HFFc6 (cell line): ENCODE data around the gene RSPH6A. TPM values are rescaled to one million over a fixed set of nuclear protein-coding genes. Genes with fewer than 3 reads are reported as not detected.

Experiments used
- DNase-seq: peaks from one replicate; pipeline ENCODE4 v3.0.0-alpha.2; 2018
- H3K27ac Mint-ChIP-seq: 2 replicates; pipeline ENCODE4 v1.8.0; 2020; ENCODE audit warnings: mild to moderate bottlenecking, mixed read lengths
- H3K27me3 Mint-ChIP-seq: 2 replicates; pipeline ENCODE4 v1.8.0; 2021; ENCODE audit warnings: mild to moderate bottlenecking, moderate library complexity, mixed read lengths; ENCODE audit not compliant: insufficient read depth
- H3K36me3 Mint-ChIP-seq: 2 replicates; pipeline ENCODE4 v1.8.0; 2021; ENCODE audit warnings: low read depth, mixed read lengths
- H3K4me1 Mint-ChIP-seq: 2 replicates; pipeline ENCODE4 v1.8.0; 2020; ENCODE audit warnings: low read depth, mixed read lengths
- H3K4me3 Mint-ChIP-seq: 2 replicates; pipeline ENCODE4 v1.8.0; 2020; ENCODE audit warnings: mild to moderate bottlenecking, moderate library complexity, mixed read lengths
- H3K9me3 Mint-ChIP-seq: 2 replicates; pipeline ENCODE4 v1.8.0; 2020; ENCODE audit warnings: mild to moderate bottlenecking, mixed read lengths
- total RNA-seq, 6 experiments: library from RNA; stranded (reverse); fragmentation: NEBNext Ultra II Directional; extraction: Animal tissue kit (Norgen Biotek cat#: 25700); gene quantifications; 2 replicates in 1 of 6; 3 replicates in 5 of 6; pipeline ENCODE4 v1.2.3, GENCODE V29; 2021
- TF ChIP-seq, protein P1 (sequence below): fragments of 200-600 bp; sonication (generic); IDR thresholded peaks from 2 replicates; pipeline ENCODE4 v1.5.0; 2021; ENCODE audit warnings: antibody characterized with exemption, mild to moderate bottlenecking

RSPH6A gene
- total RNA-seq, 6 experiments from 2014 or later: 0.07 TPM; not detected in 5

DNA sequence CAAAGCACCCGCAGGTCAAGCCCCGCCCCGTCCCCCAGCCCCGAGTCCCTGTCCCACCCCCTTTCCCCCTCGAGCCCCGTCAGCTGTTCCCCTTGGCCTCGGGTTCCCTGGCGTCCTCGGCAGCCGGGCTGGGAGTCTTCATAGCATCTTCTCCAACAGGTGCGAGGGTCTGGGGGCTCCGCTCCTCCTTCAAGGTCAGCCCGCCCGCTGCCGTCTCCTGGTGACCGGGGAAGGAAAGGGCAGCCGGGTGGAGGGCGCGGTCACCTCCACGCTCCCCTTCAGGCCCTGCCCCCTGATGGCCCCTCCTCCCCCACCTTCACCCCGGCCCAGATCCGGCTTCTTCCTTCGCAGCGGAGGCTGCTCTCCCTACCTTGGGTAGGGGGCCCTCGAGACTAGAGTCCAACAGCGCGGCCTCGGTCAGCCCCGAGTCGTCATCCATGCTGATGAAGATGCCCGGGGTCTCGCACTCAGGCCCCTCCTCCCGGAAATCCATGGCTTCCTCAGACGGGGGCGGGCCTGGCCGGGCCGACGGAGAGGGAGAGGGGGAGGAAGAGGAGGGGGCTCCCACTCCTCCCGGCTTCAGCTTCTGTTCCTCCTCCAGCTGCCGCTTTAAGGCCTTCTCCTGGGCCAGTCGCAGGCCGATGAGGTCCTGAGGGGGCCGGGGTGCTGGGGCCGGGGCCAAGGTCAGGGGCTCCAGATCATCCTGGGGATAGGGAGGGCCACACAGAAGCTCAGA is 541 bp upstream of the RSPH6A start:
- no peaks in the 10 kb centered on the region for H3K9me3 Mint-ChIP-seq
- H3K27me3 Mint-ChIP-seq: peaks cover 3% of the 10 kb centered on the region
- H3K36me3 Mint-ChIP-seq: peaks cover 6% of the 10 kb centered on the region; the same call in 1 of the 2 replicates
- H3K27ac Mint-ChIP-seq: no peak overlapping the region
- peaks cover 9% of the 10 kb centered on the region for H3K4me1 Mint-ChIP-seq
- no peak for DNase-seq
- TF ChIP-seq, protein P1, sequence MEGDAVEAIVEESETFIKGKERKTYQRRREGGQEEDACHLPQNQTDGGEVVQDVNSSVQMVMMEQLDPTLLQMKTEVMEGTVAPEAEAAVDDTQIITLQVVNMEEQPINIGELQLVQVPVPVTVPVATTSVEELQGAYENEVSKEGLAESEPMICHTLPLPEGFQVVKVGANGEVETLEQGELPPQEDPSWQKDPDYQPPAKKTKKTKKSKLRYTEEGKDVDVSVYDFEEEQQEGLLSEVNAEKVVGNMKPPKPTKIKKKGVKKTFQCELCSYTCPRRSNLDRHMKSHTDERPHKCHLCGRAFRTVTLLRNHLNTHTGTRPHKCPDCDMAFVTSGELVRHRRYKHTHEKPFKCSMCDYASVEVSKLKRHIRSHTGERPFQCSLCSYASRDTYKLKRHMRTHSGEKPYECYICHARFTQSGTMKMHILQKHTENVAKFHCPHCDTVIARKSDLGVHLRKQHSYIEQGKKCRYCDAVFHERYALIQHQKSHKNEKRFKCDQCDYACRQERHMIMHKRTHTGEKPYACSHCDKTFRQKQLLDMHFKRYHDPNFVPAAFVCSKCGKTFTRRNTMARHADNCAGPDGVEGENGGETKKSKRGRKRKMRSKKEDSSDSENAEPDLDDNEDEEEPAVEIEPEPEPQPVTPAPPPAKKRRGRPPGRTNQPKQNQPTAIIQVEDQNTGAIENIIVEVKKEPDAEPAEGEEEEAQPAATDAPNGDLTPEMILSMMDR: no peak
- no peak overlapping the region for H3K4me3 Mint-ChIP-seq

DNA sequence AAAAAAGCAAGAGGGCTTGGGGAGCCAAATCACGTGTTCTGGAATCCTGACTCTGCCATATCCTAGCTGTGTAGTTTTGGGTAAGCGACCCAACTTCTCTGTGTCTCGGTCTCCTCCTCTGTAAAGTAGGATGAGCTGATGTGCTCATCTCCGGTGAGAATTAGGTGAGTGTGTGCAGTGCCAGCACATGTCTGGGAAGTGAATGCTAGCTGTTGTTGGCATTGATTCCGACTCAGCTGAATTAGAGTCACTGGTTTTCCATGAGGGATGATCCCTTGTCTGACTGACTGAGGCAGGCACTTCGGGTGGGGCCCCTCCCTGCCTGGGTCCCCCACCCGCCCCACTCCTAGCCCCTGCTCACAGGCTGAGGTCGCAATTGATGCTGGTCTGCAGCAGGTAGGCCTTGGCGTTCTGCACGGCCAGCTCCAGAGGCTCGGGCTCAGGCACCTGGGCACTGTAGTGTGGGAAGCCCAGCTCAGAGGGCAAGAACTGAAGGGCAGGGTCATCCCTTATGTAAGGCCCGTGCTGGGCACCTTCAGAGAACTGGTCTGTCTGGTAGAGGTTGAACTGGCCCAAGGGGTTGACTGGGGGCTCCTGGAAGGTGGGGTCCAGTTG is 835 bp downstream of the RSPH6A start:
- TF ChIP-seq, protein P1: no peak
- H3K36me3 Mint-ChIP-seq: peaks cover 6% of the 10 kb centered on the region; the same call in 1 of the 2 replicates
- H3K4me1 Mint-ChIP-seq: peaks cover 23% of the 10 kb centered on the region
- H3K9me3 Mint-ChIP-seq: no peaks in the 10 kb centered on the region
- DNase-seq: no peak
- H3K4me3 Mint-ChIP-seq: no peak overlapping the region
- H3K27me3 Mint-ChIP-seq: peaks cover 4% of the 10 kb centered on the region
- H3K27ac Mint-ChIP-seq: no peak overlapping the region

DNA sequence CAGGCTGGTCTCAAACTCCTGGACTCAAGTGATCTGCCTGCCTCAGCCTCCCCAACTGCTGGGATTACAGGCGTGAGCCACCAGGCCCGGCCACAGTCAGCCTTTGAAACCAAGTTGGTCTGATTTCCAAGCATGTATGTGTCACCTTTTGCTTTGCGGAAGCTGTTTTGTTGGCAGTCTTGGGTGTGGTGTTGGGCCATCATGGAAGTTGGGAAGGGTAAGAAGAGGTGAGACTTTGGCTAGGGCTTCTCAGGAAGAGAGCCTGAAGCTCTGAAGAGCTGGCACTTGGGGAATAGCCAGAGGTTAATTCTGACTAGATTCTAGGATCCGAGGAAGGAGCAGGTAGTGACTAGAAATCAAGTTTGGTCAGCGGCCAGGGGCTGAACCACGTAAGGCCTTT is 2.8 kb downstream of the RSPH6A start:
- Mint-ChIP-seq H3K4me3 (no peak overlapping the region), H3K27me3 (peaks cover 3% of the 10 kb centered on the region), H3K9me3 (no peaks in the 10 kb centered on the region), H3K4me1 (peaks cover 20% of the 10 kb centered on the region), H3K27ac (peak overlapping the region; percentile 42; the same call in 1 of the 2 replicates), H3K36me3 (peaks cover 6% of the 10 kb centered on the region; the same call in 1 of the 2 replicates)
- DNase-seq: no peak
- TF ChIP-seq, protein P1: no peak

DNA sequence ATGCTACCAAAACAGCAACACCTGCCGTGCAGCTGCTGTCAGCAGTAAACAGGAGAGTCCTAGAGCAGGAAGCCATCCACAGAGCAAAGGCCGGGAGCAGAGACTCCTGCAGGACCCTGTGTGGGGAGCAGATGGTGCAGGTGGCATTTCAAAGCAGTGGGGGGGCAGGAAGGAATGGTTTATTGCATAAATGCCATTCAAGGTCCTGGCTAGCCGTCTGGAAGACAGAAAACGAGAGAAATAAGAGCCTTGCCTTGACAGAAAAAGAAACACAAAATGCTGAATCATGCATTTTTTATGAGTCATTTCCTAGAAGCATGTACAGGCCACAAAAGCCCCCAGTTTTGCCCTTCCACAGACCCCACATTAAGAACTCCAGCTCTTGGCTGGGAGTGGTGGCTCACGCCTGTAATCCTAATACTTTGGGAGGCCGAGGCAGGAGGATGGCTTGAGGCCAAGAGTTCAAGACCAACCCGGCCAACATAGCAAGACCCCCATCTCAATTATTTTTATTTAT is 5.4 kb downstream of the RSPH6A start:
- H3K9me3 Mint-ChIP-seq: peaks cover 5% of the 10 kb centered on the region; the same call in 1 of the 2 replicates

DNA sequence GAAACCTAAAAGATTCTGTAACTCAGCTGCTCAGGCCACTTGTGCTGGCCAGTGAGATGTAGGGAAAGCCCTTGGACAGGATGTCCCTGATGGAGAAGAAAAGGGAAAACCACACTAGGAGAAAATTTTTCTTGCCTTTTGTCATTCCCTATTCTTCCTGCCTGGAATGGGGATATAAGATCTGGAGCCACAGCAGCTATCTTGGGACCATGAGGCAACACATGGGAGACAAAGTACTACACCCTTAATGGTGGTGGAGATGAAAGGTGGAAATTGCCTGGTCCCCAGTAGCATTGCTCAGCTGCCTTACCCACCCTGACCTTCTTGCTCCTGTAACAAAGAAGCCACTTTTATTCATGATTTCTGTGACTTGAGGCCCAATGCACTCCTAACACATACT is 9.4 kb downstream of the RSPH6A start:
- H3K36me3 Mint-ChIP-seq: 0 out of 2 replicates have a peak, but pooled peaks cover 6% of the 10 kb centered on the region
- H3K9me3 Mint-ChIP-seq: peaks cover 5% of the 10 kb centered on the region; the same call in 1 of the 2 replicates
- peak overlapping the region; percentile 15; the same call in 1 of the 2 replicates for H3K27ac Mint-ChIP-seq
- no peak for DNase-seq
- H3K4me3 Mint-ChIP-seq: no peak overlapping the region
- TF ChIP-seq, protein P1: no peak
- H3K4me1 Mint-ChIP-seq: peaks cover 31% of the 10 kb centered on the region
- peaks cover 5% of the 10 kb centered on the region for H3K27me3 Mint-ChIP-seq

More for the DNA sequence above, 5.4 kb downstream of the RSPH6A start:
- peak overlapping the region; percentile 89 for H3K27ac Mint-ChIP-seq
- TF ChIP-seq, protein P1: no peak
- peak overlapping the region; percentile 40 for H3K4me3 Mint-ChIP-seq
- H3K4me1 Mint-ChIP-seq: peaks cover 30% of the 10 kb centered on the region
- peak; percentile 60 for DNase-seq
- H3K27me3 Mint-ChIP-seq: peaks cover 3% of the 10 kb centered on the region
- H3K36me3 Mint-ChIP-seq: peaks cover 12% of the 10 kb centered on the region; the same call in 1 of the 2 replicates
